ENCODE results near the gene COL13A1.
A peak's percentile ranks its signal among the peaks of the same experiment; 100 is the strongest.

Gene COL13A1

GRCh38 chr10:69893271-69893900 is 91.7 kb downstream of the COL13A1 start:
- DNase-seq: no peak

- no peak for DNase-seq
These were observed 92.5 kb downstream of the COL13A1 start for GRCh38 chr10:69894156-69894555.

GRCh38 chr10:69895759-69896158 is 94.1 kb downstream of the COL13A1 start:
- no peak for DNase-seq

GRCh38 chr10:69896606-69897231 is 95.0 kb downstream of the COL13A1 start:
- DNase-seq: no peak

GRCh38 chr10:69897432-69897831 is 95.7 kb downstream of the COL13A1 start:
- no peak for DNase-seq

- no peak for DNase-seq
These were observed 96.3 kb downstream of the COL13A1 start for GRCh38 chr10:69897999-69898398.

GRCh38 chr10:69898524-69898923 is 96.8 kb downstream of the COL13A1 start:
- no peak for DNase-seq

DNA sequence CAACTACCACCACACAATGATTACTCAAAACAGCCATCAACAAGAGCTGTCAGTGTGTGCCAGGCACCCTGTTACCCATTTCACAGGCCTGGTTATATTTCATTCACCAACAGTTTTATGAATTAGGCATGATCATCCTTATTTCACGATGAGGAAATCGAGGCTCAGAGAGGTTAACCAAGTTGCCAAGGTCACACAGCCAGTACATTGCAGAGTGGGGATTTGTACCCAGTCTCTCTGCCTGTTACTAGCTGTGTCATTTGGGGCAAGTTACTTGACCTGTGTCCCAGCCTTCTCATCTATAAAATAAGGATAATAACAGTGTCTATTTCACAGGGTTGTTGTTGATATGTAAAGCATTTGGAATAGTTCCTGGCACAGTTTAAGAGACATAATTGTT is 97.2 kb downstream of the COL13A1 start:
- no peak for DNase-seq

DNA sequence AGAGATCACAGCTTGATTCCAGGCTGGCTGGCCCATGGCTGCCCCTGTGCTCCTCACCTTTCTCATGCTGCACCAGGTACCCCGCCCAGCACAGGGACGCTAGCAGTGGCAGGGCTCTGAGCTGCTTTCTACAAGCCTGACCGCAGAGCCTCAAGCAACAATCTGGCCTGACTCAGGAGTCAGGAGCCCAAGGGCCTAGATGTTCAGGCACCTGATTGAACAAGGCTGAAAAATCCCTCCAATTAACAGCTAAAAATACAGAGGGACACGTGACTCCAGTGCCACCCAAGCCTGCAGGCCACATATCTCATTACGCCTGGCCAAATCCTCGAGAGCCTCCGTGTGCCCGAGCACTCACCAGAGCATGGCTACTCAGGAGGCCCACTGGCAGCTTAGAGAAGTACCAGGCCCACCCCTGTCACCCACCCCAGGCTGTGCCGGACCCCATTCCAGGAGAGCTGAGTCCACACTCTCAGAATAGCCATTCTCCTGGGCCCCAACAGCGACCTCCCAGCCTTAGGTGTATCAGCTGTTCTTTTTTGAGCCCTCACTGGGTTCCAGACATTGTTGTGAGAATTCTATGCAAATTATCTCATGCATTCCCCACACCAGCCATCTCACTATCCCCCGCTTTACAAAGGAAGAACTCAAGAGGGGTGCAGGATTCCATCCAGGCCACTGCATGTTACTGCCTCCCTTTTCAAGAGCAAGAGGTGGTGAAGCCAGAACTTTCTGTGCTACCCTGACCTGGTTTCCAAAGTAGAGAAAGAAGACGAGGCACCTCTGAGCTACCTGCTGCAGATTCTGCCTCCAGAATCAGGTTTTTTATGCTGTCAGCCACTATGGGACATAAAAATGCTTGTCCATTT is 98.3 kb downstream of the COL13A1 start:
- no peak for DNase-seq

GRCh38 chr10:69901022-69901421 is 99.3 kb downstream of the COL13A1 start:
- DNase-seq: no peak

DNA sequence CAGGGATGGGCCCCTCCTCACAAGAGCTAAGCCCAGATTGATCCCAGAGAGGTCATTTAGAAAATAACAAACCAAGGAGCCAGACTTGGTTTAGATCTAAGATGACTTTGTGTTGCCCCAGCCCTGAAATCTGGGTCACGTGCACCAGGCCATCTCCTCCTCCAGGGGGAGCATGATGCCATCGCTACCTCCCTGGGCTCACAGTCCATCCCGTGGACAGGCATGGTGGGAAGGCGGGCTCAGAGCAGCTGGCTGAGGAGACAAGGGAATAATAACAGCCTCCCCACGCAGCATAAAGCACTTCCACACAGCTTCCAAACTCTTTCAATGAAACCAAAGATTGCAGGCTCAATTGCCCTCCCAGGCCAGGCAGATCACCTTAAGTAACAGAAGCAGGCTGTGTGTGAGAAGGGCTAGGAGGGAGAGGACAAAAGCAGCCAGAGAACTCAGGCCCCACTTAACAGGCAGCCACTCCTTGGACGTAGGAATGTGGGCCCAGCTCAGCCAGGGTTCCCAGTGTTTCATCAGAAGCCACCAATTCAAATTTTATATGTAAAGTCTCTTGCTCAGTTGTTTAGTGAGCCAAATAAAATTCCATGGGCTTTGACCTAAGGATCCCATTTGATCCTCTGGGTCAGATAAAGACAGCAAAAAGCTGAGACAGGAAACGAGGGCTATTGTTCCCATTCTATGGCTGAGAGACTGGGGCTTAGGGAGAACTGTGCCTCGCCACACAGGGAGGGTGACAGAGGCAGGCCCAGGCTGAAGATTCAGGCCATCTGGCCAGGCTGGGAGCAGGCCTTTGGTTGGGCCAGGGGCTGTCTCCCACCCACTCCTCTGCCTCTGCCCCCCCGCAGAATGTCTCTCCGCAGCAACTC is 100.2 kb downstream of the COL13A1 start:
- DNase-seq: peak; percentile 7

- no peak for DNase-seq
These were observed 101.3 kb downstream of the COL13A1 start for GRCh38 chr10:69902835-69903535.

DNA sequence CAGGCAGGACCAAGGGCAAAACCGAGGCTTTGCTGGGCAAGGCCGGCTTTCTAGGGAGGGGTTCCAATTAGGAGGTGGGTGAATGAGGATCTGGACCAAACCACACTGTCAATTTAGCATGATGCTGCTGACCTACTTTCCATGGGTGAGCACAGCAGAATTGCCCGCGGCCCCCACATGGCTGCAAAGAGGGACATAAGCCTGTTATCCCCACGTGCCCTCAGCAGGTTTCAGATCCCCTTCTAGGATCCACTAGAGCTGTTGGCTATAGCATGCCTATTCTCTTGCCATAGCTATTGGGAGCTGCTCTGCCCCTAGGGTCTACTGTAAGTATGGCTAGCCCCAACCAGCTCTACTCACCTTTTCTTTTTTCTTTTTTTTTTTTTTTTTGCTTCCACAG is 102.8 kb downstream of the COL13A1 start:
- DNase-seq: peak; percentile 97

GRCh38 chr10:69906425-69906824 is 104.7 kb downstream of the COL13A1 start:
- DNase-seq: no peak

- no peak for DNase-seq
These were observed 105.8 kb downstream of the COL13A1 start for GRCh38 chr10:69907517-69907916.

- DNase-seq: no peak
These were observed 106.4 kb downstream of the COL13A1 start for GRCh38 chr10:69908124-69908523.

GRCh38 chr10:69910561-69910960 is 108.9 kb downstream of the COL13A1 start:
- no peak for DNase-seq

GRCh38 chr10:69911613-69912528 is 110.2 kb downstream of the COL13A1 start:
- DNase-seq: no peak

- DNase-seq: peak; percentile 9
These were observed 110.9 kb downstream of the COL13A1 start for GRCh38 chr10:69912589-69912988.

GRCh38 chr10:69913606-69914382 is 112.1 kb downstream of the COL13A1 start:
- peak; percentile 10 for DNase-seq
